Right ventricle myocardium superior (tissue), 1 donor: Measurements from ENCODE around the gene DOK5. TPM values are rescaled to one million over a fixed set of nuclear protein-coding genes. Genes with fewer than 3 reads are reported as not detected.

Experiments used
- ATAC-seq: fragments of 200-7000 bp; cut with Tn5 transposase; one replicate; pipeline ENCODE4 v1.9.1; 2020; ENCODE audit warnings: mild to moderate bottlenecking; ENCODE audit not compliant: poor library complexity
- DNase-seq: peaks from one replicate; pipeline ENCODE4 v3.0.0-alpha.2; 2020
- intact Hi-C: fragments of 100-400 bp; cut with DNase I; formaldehyde crosslinking; loops from one replicate; pipeline ENCODE4 v1.11.2; 2022
- total RNA-seq: library from RNA; stranded (reverse); fragmentation: NEBNext Ultra II Directional; extraction: Animal tissue kit (Norgen Biotek cat#: 25700); gene quantifications from one replicate; pipeline ENCODE4 v1.2.1, GENCODE V29; 2021
- donor health status: DM: no; HTN: yes; CAD: no; lungs with severe emphysema.

DOK5 gene
- total RNA-seq, 1 donor from 2014 or later: 2.9 TPM

GRCh38 chr20:54650052-54650719 lies 174.8 kb downstream of the DOK5 start:
- ATAC-seq (no peak), DNase-seq (no peak)
- intact Hi-C loops: no loop called here

DNA sequence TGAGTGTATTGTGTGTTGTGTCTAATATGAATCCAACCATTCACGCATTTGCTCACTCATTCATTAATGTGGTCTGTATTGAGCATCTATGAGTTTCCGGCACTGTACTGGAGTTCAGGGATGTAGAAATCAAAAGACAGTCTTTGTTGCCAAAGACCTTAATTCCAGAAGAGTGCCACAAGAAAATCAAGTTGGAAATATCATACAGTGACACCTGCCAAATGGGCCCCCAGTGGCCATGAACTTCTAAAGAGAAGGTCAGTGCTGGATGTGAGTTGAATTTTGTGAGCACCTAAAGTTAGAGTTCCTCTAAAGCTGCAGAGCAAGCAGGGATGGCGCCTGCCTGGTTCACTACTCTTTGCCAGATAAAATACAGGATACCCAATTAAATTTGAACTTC lies 175.9 kb downstream of the DOK5 start:
- intact Hi-C loops: no loop called here
- DNase-seq (no peak), ATAC-seq (no peak)

DNA sequence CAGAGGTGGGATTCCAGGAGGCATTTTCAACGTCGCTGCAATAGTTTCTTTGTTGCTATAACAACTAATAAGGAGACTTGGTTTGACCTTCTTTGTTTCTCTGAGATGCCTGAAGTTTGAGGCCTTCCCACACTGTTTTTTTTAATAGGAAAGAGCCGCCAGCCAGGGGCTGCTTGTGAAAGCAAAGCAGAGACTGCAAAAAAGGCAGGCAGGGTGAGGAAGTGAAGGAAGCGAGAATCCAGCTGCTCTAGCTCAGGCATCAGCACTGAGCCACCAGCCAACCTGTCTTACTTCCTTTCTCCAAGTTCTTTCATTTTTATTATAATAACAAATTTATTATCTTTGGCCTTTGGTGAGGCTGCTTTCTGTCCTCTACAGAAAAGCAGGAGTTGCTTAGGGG lies 179.1 kb downstream of the DOK5 start:
- ATAC-seq: no peak
- intact Hi-C loops: no loop called here
- DNase-seq: no peak

GRCh38 chr20:54657268-54657826 lies 182.0 kb downstream of the DOK5 start:
- ATAC-seq: no peak
- intact Hi-C loops: no loop called here

DNA sequence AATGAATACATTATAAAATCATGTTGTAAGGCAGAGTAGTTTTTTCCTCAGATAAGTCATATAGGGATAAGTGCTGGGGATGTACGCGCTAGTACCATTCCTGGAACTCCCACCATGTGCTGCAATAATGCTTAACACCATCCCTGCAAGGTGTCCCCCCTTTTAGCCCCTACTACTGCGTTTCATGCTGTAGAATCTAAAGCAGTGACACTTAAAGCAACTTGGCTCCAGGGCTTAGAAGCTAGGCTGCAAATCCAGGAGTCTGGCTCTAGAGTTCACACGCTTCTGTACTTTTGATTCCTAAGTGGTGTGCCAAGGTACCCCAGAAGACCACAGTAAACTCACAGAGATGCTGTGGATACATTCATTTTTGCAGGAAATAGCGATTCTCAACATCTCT lies 183.1 kb downstream of the DOK5 start:
- intact Hi-C loops: no loop called here
- no peak for DNase-seq

More at GRCh38 chr20:54657268-54657826, 182.0 kb downstream of the DOK5 start:
- DNase-seq: no peak

DNA sequence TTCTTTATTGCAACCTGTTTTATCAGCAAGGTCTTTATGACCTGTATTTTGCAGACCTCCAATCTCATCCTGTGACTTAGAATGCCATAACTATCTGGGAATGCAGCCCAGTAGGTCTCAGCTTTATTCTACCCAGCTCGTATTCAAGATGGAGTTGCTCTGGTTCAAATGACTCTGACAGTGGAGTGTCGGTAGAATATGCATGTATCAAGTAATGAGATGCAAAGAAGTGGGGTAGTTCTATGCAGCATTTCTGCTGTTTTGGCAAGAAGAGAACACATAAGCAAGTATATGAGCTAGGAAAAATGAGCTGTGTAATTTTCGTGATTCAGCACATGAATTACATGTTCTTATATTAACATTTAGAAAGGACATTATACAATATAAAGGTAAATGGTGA lies 185.9 kb downstream of the DOK5 start:
- no peak for DNase-seq
- ATAC-seq: no peak
- intact Hi-C loops: no loop called here

More for the DNA sequence above, 183.1 kb downstream of the DOK5 start:
- ATAC-seq: no peak

- no peak for ATAC-seq
- DNase-seq: no peak
- intact Hi-C loops: no loop called here
These were observed 186.6 kb downstream of the DOK5 start for GRCh38 chr20:54661880-54662465.

DNA sequence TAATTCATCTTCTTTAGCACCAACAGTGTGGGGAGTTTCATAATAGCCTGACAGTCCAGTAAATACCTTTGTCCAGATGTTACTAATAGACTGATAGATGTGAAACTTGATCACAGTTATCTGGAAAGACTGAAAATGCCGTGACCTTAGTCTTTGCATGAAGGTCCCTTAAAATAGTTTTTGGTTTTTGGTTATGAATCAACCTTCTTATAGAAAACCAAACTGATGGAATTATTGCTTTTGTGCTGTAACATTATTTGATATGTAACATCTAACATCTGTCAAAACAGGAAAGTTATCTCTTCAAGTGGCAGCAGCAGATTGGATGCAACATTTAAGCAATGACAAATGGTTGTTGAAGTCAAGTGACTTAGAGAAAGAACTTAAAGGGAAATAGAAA lies 190.4 kb downstream of the DOK5 start:
- intact Hi-C loops: no loop called here
- no peak for DNase-seq

DNA sequence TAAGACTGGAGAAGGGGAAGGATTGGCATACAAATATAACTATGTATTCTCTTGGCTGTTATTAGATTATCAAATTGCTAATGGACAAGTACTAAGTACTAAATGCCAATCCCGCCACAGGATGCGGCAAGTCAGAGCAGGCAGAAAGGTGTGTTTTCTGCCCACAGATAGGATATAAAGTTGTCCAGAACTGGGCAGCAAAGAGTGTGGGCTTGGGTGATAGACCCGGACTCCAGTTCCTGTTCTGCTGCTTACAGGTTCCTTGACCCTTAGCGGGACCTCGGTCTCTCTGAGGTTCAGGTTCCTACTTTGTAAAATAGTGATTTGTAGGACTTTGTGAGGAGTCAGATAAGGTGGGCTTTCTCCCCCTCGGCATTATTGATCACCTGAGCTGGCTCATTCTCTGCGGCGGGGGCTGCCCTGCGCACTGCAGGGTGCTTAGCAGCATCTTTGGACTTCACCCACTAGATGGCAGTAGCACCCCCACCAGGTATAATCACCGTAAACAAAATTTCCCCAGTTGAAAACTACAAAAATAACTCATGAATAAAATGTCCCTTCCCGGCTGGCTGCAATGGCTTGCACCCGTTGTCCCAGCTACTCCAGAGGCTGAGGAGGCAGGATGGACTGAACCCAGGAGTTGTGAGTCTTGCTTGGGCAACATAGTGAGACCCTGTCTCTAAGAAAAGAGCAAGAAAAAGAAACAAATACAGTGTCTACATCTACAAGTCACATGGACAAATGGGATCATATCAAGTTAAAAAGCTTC lies 193.1 kb downstream of the DOK5 start:
- ATAC-seq (peak; percentile 46), DNase-seq (no peak)
- intact Hi-C loops: no loop called here

More for the DNA sequence above, 190.4 kb downstream of the DOK5 start:
- no peak for ATAC-seq

DNA sequence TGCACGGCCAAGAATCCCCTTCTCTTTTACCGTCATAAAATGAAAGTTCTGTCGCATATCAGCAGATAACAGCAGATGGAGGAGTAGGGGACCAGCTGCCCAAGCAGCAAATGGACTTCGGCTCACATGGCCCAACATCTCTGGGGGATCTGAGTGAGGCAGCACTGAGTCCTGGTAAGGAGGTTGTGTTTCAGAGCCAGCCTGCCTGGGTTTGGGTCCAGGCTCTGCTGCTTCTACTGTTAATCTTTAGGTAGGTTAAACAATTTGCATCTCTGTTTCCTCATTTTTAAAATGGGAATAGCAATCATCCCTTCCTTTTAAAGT lies 193.6 kb downstream of the DOK5 start:
- intact Hi-C loops: no loop called here
- no peak for ATAC-seq
- DNase-seq: no peak

GRCh38 chr20:54678253-54678652 lies 202.9 kb downstream of the DOK5 start:
- DNase-seq: no peak
- no peak for ATAC-seq
- intact Hi-C loops: no loop called here

DNA sequence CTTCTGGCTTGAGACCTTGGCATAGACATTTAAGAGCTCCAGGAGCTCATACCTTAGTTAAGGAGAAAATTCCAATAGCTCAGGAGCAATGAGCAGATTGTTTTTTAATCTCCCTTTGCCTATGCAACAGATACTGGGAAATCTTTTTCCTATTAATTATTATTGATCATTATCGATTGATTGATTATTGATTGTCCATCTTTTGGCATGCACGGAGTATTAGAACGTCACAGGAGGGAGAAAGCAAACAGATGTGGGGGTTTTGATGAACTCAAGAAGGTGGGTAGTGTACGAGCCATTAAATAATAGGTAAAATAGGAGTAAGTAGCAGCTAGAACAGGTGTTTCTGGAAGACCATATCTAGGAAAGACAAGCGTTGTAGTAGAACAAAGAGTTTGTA lies 205.0 kb downstream of the DOK5 start:
- no peak for ATAC-seq
- no peak for DNase-seq
- intact Hi-C loops: no loop called here

DNA sequence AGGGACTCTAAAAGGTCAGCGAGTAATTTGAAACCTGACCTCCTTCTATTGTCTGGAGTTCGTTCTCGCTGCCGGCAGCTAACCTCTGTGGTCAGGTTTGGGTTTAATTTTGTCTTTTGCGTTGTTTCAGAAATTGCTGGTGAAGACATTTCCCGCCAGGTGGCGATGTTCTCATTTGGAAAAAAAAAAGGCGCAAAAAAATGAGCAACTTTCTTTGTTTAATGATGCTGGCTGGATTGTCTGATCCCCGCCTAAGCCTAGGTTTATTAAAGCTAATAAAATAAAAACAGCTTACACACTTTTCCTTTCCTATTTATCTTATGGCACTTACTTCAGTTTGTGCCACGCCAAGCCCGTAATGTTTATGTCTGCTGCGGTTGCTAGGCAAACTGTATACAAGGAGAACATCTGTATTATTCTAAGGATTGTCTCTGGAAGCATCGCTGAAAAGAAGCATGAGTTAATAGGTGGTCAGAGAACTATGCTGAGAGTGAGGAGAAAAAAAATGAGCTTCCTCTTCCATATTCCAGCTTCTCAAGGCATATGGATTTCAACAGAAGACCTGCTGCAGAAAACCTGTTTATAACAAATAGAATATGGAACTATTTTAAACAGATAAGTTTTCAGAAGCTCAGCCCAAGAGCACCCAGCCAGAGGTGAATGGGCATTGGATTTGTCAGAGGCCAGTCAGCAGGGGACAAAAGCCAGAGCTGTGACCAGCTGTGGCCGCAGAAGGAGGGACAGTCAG lies 205.7 kb downstream of the DOK5 start:
- DNase-seq (no peak), ATAC-seq (no peak)
- intact Hi-C loops: no loop called here

DNA sequence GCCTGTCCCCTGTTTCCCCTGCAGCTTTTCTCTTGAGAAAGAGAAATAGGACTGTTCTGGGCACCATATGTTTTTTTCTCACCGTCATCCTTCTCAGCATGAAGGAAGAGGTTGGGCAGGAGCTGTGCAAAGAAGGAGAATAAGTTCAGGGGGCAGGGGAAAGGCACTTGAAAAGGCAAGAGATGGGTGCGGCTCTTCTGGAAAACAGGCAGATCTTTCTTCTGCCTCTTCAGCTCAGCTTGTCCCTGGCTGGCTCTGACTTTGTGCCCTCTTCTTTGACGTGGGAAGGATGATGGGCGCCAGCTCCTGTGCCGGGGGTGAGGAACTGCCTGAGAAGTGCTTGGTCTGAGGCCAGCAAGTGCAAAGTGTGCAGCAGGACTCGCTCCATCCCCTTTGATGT lies 206.5 kb downstream of the DOK5 start:
- intact Hi-C loops: no loop called here
- no peak for DNase-seq
- no peak for ATAC-seq

DNA sequence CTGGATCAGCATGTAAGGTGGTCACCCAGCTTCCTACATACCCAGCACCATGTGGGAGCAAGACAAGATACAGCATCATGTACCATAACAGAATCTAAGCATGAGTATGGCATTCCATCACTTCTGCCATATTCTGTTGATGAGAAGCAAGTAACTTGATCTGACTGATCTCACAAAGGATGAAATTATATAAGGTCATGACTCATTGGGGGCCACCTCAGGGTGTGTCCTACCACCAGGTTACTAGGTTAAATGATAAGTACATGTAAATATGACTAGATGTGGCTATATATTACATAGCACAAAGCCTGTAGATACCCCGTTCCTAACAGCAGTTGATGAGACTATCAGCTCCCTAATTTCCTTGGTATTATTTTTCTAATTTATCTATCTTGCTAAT lies 213.1 kb downstream of the DOK5 start:
- no peak for ATAC-seq
- DNase-seq: no peak
- intact Hi-C loops: no loop called here

DNA sequence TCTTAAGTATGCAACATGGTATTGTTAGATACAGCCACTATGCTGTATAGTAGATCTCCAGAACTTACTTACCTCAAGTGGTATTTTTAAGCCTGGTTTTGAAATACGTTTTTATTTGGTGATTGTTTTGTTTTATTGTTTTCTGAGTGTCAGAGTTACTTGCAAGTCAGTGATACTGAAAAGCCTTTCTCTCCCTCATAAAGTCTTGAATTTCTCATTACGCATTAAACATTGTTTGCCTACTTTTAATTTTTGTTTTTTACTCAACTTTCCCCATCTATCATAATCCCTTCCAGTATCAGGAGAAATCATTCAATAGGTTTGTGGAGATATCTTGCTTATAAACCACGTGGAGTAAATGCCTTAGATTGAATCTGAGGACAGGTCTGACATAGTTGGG lies 214.9 kb downstream of the DOK5 start:
- intact Hi-C loops: no loop called here
- ATAC-seq (no peak), DNase-seq (no peak)

DNA sequence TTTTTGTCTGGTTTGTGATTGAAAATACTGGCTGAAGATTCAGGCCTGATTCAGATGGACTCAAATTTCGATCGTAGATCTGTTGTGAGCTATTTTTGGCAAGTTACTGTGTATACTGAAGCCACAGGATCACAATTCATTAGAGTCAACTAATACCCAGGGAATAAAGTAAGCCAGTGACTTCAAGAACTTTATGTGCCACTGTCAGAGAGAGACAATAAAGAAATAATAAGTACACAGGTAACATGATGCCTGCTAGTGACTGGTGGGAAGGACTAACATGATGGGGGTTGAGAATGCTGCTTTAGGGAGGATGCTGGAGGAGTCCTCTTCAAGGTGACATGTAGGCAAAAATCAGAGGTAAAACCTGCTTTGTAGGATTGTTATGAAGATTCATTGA lies 215.9 kb downstream of the DOK5 start:
- ATAC-seq: no peak
- DNase-seq: no peak
- intact Hi-C loops: no loop called here

- no peak for DNase-seq
- no peak for ATAC-seq
- intact Hi-C loops: no loop called here
These were observed 216.9 kb downstream of the DOK5 start for GRCh38 chr20:54692168-54692887.

DNA sequence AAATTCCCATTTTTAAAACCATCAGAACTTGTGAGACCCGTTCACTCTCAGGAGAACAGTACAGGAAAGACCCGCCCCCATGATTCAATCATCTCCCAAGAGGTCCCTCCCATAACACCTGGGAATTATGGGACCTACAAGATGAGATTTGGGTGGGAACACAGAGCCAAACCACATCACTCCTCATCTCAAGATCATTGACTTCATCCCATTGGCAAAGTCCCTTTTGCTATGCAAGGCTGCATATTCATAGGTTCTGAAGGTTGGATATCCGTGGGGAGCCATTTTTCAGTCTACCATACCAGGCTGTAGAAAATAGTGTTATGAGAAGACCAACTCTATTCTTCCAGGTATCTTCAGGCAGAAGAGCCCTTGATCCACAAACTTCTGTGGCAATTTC lies 219.1 kb downstream of the DOK5 start:
- intact Hi-C loops: no loop called here

More for the DNA sequence above, 219.1 kb downstream of the DOK5 start:
- DNase-seq (no peak), ATAC-seq (no peak)
